Erythroblast (primary cell): ENCODE measurements around the gene EVI5.
"Not testable (repeated sequence)": the region's sequence is repeated elsewhere in the genome, so short reads cannot be mapped to it uniquely, and the experiment has no call there.

Experiments
- GATA1 ChIP-seq: IDR thresholded peaks from 2 replicates; pipeline ENCODE4 v1.6.1; 2011; ENCODE audit warnings: low read depth, mild to moderate bottlenecking, control low read depth, low read length, moderate library complexity
- POLR2A ChIP-seq: IDR thresholded peaks from 2 replicates; pipeline ENCODE4 v1.6.1; 2011; ENCODE audit warnings: mild to moderate bottlenecking, low read length

DNA sequence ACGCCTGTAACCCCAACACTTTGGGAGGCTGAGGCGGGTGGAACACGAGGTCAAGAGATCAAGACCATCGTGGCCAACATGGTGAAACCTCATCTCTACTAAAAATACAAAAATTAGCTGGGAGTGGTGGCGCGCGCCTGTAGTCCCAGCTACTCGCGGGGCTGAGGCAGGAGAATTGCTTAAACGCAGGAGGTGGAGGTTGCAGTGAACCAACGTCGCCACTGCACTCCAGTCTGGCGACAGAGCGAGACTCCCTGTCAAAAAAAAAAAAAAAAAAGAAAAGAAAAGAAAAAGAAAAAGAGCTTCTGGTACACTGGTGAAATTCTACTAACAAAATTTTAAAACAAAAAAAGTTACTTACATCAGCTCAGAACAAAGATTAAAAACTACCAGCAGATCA lies 1.4 kb downstream of the EVI5 start:
- not testable (repeated sequence) for TF ChIP-seq POLR2A, GATA1
